PC-3 (cell line): ENCODE data around the gene SLC17A5. TPM values are rescaled to one million over a fixed set of nuclear protein-coding genes. Genes with fewer than 3 reads are reported as not detected.
"Not testable (repeated sequence)": the region's sequence is repeated elsewhere in the genome, so short reads cannot be mapped to it uniquely, and the experiment has no call there.

ENCODE experiments used
- ATAC-seq: fragments of 200-7000 bp; cut with Tn5 transposase; 2 replicates; pipeline ENCODE4 v1.9.1; 2020; ENCODE audit warnings: mild to moderate bottlenecking, moderate library complexity
- BruUV-seq: library from RNA; stranded (reverse); fragments of 400-500 nt; replicated peaks from 2 replicates; lab custom pipeline; 2021; lab: Mats Ljungman, UMichigan
- CTCF ChIA-PET: fragments of 300-600 bp; sonication (Branson Sonifier 250); formaldehyde crosslinking; loops from one replicate; lab custom pipeline; 2022; ENCODE audit warnings: antibody characterized with exemption; lab: Charles Lee
- POLR2A ChIA-PET: fragments of 300-600 bp; sonication (Branson Sonifier 250); formaldehyde crosslinking; loops from one replicate; lab custom pipeline; 2022; ENCODE audit warnings: antibody characterized with exemption; ENCODE audit not compliant: unreplicated experiment; lab: Charles Lee
- DNase-seq: peaks from one replicate; pipeline ENCODE4 v3.0.0-alpha.2; 2015
- H2AFZ ChIP-seq: fragments of 300-600 bp; sonication (generic); 2 replicates; pipeline ENCODE4 v1.6.0; 2016; ENCODE audit warnings: antibody characterized with exemption, low read length
- H3F3A ChIP-seq: fragments of 300-600 bp; sonication (generic); one replicate; pipeline ENCODE4 v1.6.0; 2017; ENCODE audit warnings: antibody characterized with exemption, low read length, control low read depth, mild to moderate bottlenecking; ENCODE audit not compliant: unreplicated experiment
- H3K27ac ChIP-seq: fragments of 300-600 bp; sonication (generic); 2 replicates; pipeline ENCODE4 v1.5.1; 2016; ENCODE audit warnings: mild to moderate bottlenecking, low read length
- H3K27me3 ChIP-seq: fragments of 300-600 bp; sonication (generic); 2 replicates; pipeline ENCODE4 v1.6.1; 2016; ENCODE audit warnings: low read length, mixed read lengths
- H3K36me3 ChIP-seq: fragments of 300-600 bp; sonication (generic); 2 replicates; pipeline ENCODE4 v1.6.1; 2016; ENCODE audit warnings: low read depth, mixed run types, low read length, mixed read lengths
- H3K4me1 ChIP-seq: fragments of 300-600 bp; sonication (generic); 2 replicates; pipeline ENCODE4 v1.5.1; 2016; ENCODE audit warnings: low read length; ENCODE audit not compliant: insufficient read depth
- H3K4me2 ChIP-seq: fragments of 300-600 bp; sonication (generic); 2 replicates; pipeline ENCODE4 v1.6.0; 2016; ENCODE audit warnings: low read length
- H3K4me3 ChIP-seq: fragments of 300-600 bp; sonication (generic); 2 replicates; pipeline ENCODE4 v1.5.1; 2016; ENCODE audit warnings: mild to moderate bottlenecking, low read length, mixed read lengths
- H3K79me2 ChIP-seq: fragments of 300-600 bp; sonication (generic); 2 replicates; pipeline ENCODE4 v1.6.1; 2017; ENCODE audit warnings: low read length, mixed read lengths
- H3K9ac ChIP-seq: fragments of 300-600 bp; sonication (generic); 2 replicates; pipeline ENCODE4 v1.6.0; 2016; ENCODE audit warnings: mild to moderate bottlenecking, low read length
- H3K9me2 ChIP-seq: fragments of 300-600 bp; sonication (generic); replicated peaks from 2 replicates; pipeline ENCODE4 v1.6.1; 2016; ENCODE audit warnings: mixed run types, low read length, mixed read lengths
- H3K9me3 ChIP-seq: fragments of 300-600 bp; sonication (generic); 2 replicates; pipeline ENCODE4 v1.6.1; 2016; ENCODE audit warnings: low read length, mixed read lengths
- H4K20me1 ChIP-seq: fragments of 300-600 bp; sonication (generic); 2 replicates; pipeline ENCODE4 v1.6.1; 2016; ENCODE audit warnings: low read length, mixed read lengths
- EZH2 ChIP-seq: fragments of 300-600 bp; sonication (generic); IDR thresholded peaks from one replicate; pipeline ENCODE4 v1.6.1; 2017; ENCODE audit warnings: antibody characterized with exemption, mild to moderate bottlenecking, low read length; ENCODE audit not compliant: unreplicated experiment
- EZH2phosphoT487 ChIP-seq: fragments of 300-600 bp; sonication (generic); IDR thresholded peaks from 2 replicates; pipeline ENCODE4 v1.6.1; 2018; ENCODE audit warnings: mild to moderate bottlenecking, antibody characterized with exemption, low read length, borderline replicate concordance
- intact Hi-C: fragments of 100-400 bp; cut with micrococcal nuclease; formaldehyde crosslinking; loops from 2 replicates; pipeline ENCODE4 v1.9.0; 2023
- total RNA-seq: library from RNA; depleted of rRNA; stranded (reverse); fragments of >200 nt; gene quantifications from 2 replicates; pipeline ENCODE4 v1.2.3, GENCODE V29; 2014
- TF ChIP-seq, protein P1 (sequence below): fragments of 300-600 bp; sonication (generic); conservative IDR thresholded peaks from 2 replicates; pipeline ENCODE4 v1.5.1; 2017; ENCODE audit warnings: antibody characterized with exemption, low read depth, mild to moderate bottlenecking, low read length

Gene SLC17A5
- total RNA-seq, 1 experiment from 2014 or later, result 5.2 TPM

DNA sequence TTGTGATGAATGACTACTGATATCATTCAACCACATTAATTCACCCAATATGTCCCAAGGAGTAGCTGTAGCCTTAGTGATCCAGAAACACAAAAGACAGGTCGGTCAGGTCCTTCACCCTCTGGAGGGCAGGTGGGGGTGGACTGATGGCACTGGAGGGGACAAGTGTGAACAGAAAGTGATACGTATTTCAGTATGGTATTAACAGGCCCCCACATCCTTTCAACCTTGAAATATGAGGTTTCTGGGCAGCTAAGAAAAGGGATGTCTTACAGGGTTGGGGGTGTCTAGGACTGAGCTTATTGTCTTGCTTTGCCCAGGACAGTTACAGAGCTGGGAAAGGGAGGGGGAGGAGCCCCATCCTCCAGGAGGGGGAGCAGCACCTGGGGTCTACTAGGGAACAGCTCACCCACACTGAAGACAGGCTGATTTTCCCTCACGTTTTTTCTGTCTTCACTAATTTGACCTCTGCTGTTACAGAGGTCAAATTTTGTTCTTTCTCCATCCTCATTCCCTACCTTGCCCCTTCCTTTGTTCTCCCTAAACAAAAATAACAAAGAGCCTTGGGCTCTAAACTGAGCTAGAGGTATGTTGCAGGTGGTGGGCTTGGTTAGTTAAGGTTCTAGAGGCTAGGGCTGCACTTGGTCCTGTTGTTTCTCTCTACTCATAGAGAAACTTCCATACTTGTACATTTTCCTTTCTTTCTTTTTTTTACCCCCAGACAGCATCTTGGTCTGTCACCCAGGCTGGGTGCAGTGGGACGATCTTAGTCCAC lies 95.0 kb downstream of the SLC17A5 start:
- POLR2A ChIA-PET, result no interaction called here
- no peaks in the 10 kb centered on the region for H3K9me3 ChIP-seq
- H3K9ac ChIP-seq, result no peak overlapping the region
- no peak overlapping the region for H3K4me3 ChIP-seq
- DNase-seq, result no peak
- no peaks in the 10 kb centered on the region for H3K27me3 ChIP-seq
- no peak overlapping the region for H2AFZ ChIP-seq
- no peak overlapping the region for H3K27ac ChIP-seq
- no peaks in the 10 kb centered on the region for H3F3A ChIP-seq
- no peaks in the 10 kb centered on the region for H4K20me1 ChIP-seq
- no peaks in the 10 kb centered on the region for H3K9me2 ChIP-seq
- H3K36me3 ChIP-seq, result no peaks in the 10 kb centered on the region
- TF ChIP-seq EZH2, result no peak
- intact Hi-C loops, result no loop called here
- CTCF ChIA-PET, result no interaction called here
- no peak overlapping the region for H3K4me2 ChIP-seq
- no TSS peak for BruUV-seq
- no peaks in the 10 kb centered on the region for H3K79me2 ChIP-seq
- no peaks in the 10 kb centered on the region for H3K4me1 ChIP-seq
- no peak for ATAC-seq

DNA sequence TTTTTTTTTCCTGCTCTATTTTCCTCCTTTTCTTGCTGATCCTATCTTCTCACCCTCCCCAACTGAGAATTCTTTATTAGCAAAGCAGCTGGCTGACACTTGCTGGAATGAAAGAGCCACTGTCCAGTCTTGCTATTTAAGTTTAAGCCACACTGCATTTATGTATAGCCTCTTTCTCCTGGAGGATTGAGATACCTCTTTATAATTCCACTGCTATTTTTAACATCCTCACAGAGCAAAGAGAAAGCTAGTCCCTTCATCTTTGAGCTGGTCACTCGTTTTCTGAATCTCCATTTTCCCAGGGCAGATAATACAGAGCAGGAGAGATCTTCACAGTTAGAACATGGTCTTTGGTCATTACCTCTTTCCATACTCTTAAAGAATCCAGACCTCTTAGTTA lies 97.0 kb downstream of the SLC17A5 start:
- Histone ChIP-seq H2AFZ (no peak overlapping the region), H3K27me3 (no peaks in the 10 kb centered on the region), H3K4me2 (no peak overlapping the region), H4K20me1 (no peaks in the 10 kb centered on the region), H3K79me2 (no peaks in the 10 kb centered on the region), H3K9me3 (no peaks in the 10 kb centered on the region), H3K9ac (no peak overlapping the region), H3K36me3 (no peaks in the 10 kb centered on the region), H3K4me3 (no peak overlapping the region), H3K9me2 (no peaks in the 10 kb centered on the region), H3F3A (no peaks in the 10 kb centered on the region), H3K27ac (no peak overlapping the region), H3K4me1 (no peaks in the 10 kb centered on the region)
- BruUV-seq, result no TSS peak
- ChIA-PET CTCF (no interaction called here), POLR2A (no interaction called here)
- intact Hi-C loops, result no loop called here
- no peak for TF ChIP-seq EZH2phosphoT487
- TF ChIP-seq, protein P1, sequence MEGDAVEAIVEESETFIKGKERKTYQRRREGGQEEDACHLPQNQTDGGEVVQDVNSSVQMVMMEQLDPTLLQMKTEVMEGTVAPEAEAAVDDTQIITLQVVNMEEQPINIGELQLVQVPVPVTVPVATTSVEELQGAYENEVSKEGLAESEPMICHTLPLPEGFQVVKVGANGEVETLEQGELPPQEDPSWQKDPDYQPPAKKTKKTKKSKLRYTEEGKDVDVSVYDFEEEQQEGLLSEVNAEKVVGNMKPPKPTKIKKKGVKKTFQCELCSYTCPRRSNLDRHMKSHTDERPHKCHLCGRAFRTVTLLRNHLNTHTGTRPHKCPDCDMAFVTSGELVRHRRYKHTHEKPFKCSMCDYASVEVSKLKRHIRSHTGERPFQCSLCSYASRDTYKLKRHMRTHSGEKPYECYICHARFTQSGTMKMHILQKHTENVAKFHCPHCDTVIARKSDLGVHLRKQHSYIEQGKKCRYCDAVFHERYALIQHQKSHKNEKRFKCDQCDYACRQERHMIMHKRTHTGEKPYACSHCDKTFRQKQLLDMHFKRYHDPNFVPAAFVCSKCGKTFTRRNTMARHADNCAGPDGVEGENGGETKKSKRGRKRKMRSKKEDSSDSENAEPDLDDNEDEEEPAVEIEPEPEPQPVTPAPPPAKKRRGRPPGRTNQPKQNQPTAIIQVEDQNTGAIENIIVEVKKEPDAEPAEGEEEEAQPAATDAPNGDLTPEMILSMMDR, result no peak
- no peak for TF ChIP-seq EZH2
- DNase-seq (no peak), ATAC-seq (no peak)

DNA sequence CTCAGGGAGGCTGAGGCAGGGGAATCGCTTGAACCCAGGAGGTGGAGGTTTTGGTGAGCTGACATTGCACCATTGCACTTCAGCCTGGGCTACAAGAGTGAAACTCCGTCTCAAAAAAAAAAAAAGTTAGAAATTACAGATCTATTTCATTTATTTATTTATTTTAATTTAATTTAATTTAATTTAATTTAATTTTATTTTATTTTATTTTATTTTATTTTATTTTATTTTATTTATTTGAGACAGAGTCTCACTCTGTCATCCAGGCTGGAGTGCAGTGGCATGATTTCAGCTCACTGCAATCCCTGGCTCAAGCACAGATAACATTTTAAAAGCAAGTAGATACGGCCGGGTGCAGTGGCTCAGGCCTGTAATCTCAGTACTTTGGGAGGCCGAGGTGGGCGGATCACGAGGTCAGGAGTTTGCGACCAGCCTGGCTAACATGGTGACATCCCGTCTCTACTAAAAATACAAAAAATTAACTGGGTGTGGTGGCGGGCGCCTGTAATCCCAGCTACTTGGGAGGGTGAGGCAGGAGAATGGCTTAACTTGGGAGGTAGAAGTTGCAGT lies 98.3 kb downstream of the SLC17A5 start:
- H3K4me1 ChIP-seq, DNase-seq, H3K9ac ChIP-seq, BruUV-seq, CTCF ChIA-PET, H3K36me3 ChIP-seq, H4K20me1 ChIP-seq, H2AFZ ChIP-seq, ATAC-seq, H3K27me3 ChIP-seq, H3K4me2 ChIP-seq, H3K79me2 ChIP-seq, intact Hi-C loops, H3F3A ChIP-seq, H3K9me2 ChIP-seq, H3K4me3 ChIP-seq, H3K27ac ChIP-seq, POLR2A ChIA-PET, H3K9me3 ChIP-seq: not testable (repeated sequence)

DNA sequence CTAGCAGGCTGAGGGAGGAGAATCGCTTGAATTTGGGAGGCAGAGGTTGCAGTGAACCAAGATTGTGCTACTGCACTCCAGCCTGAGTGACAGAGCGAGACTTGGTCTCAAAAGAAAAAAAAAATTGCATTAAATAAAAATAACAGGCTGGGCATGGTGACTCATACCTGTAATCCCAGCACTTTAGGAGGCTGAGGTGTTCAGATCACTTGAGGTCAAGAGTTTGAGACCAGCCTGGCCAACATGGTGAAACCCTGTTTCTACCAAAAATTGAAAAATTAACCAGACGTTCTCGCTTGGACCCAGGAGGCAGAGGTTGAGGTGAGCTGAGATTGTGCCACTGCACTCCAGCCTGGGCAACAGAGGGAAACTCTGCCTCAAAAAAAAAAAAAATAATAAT lies 102.7 kb downstream of the SLC17A5 start:
- H3K4me2 ChIP-seq, CTCF ChIA-PET, DNase-seq, H3K9ac ChIP-seq, H3F3A ChIP-seq, BruUV-seq, H3K4me3 ChIP-seq, H3K79me2 ChIP-seq, H4K20me1 ChIP-seq, H3K36me3 ChIP-seq, POLR2A ChIA-PET, H3K9me2 ChIP-seq, H3K4me1 ChIP-seq, H3K27me3 ChIP-seq, intact Hi-C loops, H3K9me3 ChIP-seq, ATAC-seq, H3K27ac ChIP-seq, H2AFZ ChIP-seq: not testable (repeated sequence)
